Lower lobe of right lung (tissue), 2 donors: ENCODE data around the gene SETD1B. TPM values are rescaled to one million over a fixed set of nuclear protein-coding genes. Genes with fewer than 3 reads are reported as not detected.

Experiments
- ATAC-seq, 2 donors: fragments of 200-7000 bp; cut with Tn5 transposase; one replicate each; pipeline ENCODE4 v1.9.1; 2020 to 2022; ENCODE audit warnings: mild to moderate bottlenecking in 2 of 2, moderate library complexity in 2 of 2
- DNase-seq: peaks from one replicate; pipeline ENCODE4 v3.0.0-alpha.2; 2020
- H3K27ac ChIP-seq: fragments of 200-600 bp; one replicate; pipeline ENCODE4 v1.8.0; 2022
- H3K27me3 ChIP-seq: fragments of 200-600 bp; one replicate; pipeline ENCODE4 v1.8.0; 2022; ENCODE audit warnings: low read depth
- H3K36me3 ChIP-seq: fragments of 200-600 bp; one replicate; pipeline ENCODE4 v1.8.0; 2022; ENCODE audit warnings: mild to moderate bottlenecking
- H3K4me1 ChIP-seq: fragments of 200-600 bp; one replicate; pipeline ENCODE4 v1.8.0; 2022
- H3K4me3 ChIP-seq: fragments of 200-600 bp; one replicate; pipeline ENCODE4 v1.8.0; 2022; ENCODE audit warnings: mild to moderate bottlenecking
- H3K9me3 ChIP-seq: fragments of 200-600 bp; one replicate; pipeline ENCODE4 v1.8.0; 2022
- intact Hi-C: fragments of 100-400 bp; cut with DNase I; formaldehyde crosslinking; loops from one replicate; pipeline ENCODE4 v1.11.0; 2022
- total RNA-seq: library from RNA; stranded (reverse); fragmentation: NEBNext Ultra II Directional; extraction: Animal tissue kit (Norgen Biotek cat#: 25700); gene quantifications from one replicate; pipeline ENCODE4 v1.2.1, GENCODE V29; 2021
- TF ChIP-seq, protein P1 (sequence below): fragments of 200-600 bp; IDR thresholded peaks from one replicate; pipeline ENCODE4 v1.8.0; 2022; ENCODE audit warnings: antibody characterized with exemption, mild to moderate bottlenecking
- donor health status: DM: no; HTN: yes; CAD: no; lungs with severe emphysema.

Gene SETD1B
- total RNA-seq, 1 donor from 2014 or later = 19.7 TPM

GRCh38 chr12:121817648-121818043 is 13.8 kb downstream of the SETD1B start:
- H3K36me3 ChIP-seq = peaks cover 87% of the 10 kb centered on the region
- H3K27ac ChIP-seq = no peak overlapping the region
- ATAC-seq (no peak), DNase-seq (no peak)
- H3K4me3 ChIP-seq = no peak overlapping the region
- H3K9me3 ChIP-seq = no peaks in the 10 kb centered on the region
- peaks cover 13% of the 10 kb centered on the region for H3K4me1 ChIP-seq
- TF ChIP-seq, protein P1, sequence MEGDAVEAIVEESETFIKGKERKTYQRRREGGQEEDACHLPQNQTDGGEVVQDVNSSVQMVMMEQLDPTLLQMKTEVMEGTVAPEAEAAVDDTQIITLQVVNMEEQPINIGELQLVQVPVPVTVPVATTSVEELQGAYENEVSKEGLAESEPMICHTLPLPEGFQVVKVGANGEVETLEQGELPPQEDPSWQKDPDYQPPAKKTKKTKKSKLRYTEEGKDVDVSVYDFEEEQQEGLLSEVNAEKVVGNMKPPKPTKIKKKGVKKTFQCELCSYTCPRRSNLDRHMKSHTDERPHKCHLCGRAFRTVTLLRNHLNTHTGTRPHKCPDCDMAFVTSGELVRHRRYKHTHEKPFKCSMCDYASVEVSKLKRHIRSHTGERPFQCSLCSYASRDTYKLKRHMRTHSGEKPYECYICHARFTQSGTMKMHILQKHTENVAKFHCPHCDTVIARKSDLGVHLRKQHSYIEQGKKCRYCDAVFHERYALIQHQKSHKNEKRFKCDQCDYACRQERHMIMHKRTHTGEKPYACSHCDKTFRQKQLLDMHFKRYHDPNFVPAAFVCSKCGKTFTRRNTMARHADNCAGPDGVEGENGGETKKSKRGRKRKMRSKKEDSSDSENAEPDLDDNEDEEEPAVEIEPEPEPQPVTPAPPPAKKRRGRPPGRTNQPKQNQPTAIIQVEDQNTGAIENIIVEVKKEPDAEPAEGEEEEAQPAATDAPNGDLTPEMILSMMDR = no peak
- intact Hi-C loops = no loop called here
- no peaks in the 10 kb centered on the region for H3K27me3 ChIP-seq

- Histone ChIP-seq H3K27me3 (no peaks in the 10 kb centered on the region), H3K9me3 (no peaks in the 10 kb centered on the region), H3K4me3 (no peak overlapping the region), H3K36me3 (peaks cover 97% of the 10 kb centered on the region), H3K4me1 (no peaks in the 10 kb centered on the region), H3K27ac (no peak overlapping the region)
- no peak for DNase-seq
- no peak for ATAC-seq
- TF ChIP-seq, protein P1 = no peak
- intact Hi-C loops = no loop called here
Observed at GRCh38 chr12:121819212-121819949, 15.6 kb downstream of the SETD1B start.

- Histone ChIP-seq H3K27ac (no peak overlapping the region), H3K9me3 (no peaks in the 10 kb centered on the region), H3K36me3 (peaks cover 93% of the 10 kb centered on the region), H3K4me3 (no peak overlapping the region), H3K4me1 (no peaks in the 10 kb centered on the region), H3K27me3 (no peaks in the 10 kb centered on the region)
- TF ChIP-seq, protein P1 = no peak
- no peak for DNase-seq
- ATAC-seq = no peak
- intact Hi-C loops = no loop called here
Observed at GRCh38 chr12:121820056-121820455, 16.2 kb downstream of the SETD1B start.

GRCh38 chr12:121822393-121823100 is 18.7 kb downstream of the SETD1B start:
- intact Hi-C loops = no loop called here
- peaks cover 87% of the 10 kb centered on the region for H3K36me3 ChIP-seq

DNA sequence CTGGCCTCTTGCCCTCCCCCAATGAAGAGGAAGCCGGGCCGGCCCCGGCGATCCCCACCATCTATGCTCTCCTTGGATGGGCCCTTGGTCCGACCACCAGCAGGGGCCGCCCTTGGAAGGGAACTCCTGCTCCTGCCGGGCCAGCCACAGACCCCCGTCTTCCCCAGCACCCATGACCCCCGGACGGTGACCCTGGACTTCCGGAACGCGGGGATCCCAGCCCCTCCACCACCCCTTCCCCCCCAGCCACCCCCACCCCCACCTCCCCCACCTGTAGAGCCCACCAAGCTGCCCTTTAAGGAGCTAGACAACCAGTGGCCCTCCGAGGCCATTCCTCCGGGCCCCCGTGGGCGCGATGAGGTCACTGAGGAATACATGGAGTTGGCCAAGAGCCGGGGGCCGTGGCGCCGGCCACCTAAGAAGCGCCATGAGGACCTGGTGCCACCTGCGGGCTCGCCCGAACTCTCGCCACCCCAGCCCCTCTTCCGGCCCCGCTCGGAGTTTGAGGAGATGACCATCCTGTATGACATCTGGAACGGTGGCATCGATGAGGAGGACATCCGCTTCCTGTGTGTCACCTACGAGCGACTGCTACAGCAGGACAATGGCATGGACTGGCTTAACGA is 19.4 kb downstream of the SETD1B start:
- intact Hi-C loops = no loop called here
- Histone ChIP-seq H3K27ac (no peak overlapping the region), H3K9me3 (no peaks in the 10 kb centered on the region), H3K27me3 (no peaks in the 10 kb centered on the region), H3K4me3 (no peak overlapping the region), H3K36me3 (peaks cover 87% of the 10 kb centered on the region), H3K4me1 (no peaks in the 10 kb centered on the region)
- TF ChIP-seq, protein P1 = no peak
- DNase-seq (no peak), ATAC-seq (no peak)

More at GRCh38 chr12:121822393-121823100, 18.7 kb downstream of the SETD1B start:
- Histone ChIP-seq H3K27ac (no peak overlapping the region), H3K27me3 (no peaks in the 10 kb centered on the region), H3K9me3 (no peaks in the 10 kb centered on the region), H3K4me1 (no peaks in the 10 kb centered on the region), H3K4me3 (no peak overlapping the region)
- TF ChIP-seq, protein P1 = no peak
- ATAC-seq (no peak), DNase-seq (no peak)
